Endothelial cell of umbilical vein (primary cell): ENCODE results near the gene KCNMB4. TPM values are rescaled to one million over a fixed set of nuclear protein-coding genes. Genes with fewer than 3 reads are reported as not detected.

Experiments
- BruUV-seq: library from RNA; stranded (reverse); fragments of 400-500 nt; replicated peaks from 2 replicates; lab custom pipeline; 2021; lab: Mats Ljungman, UMichigan
- CTCF ChIA-PET: fragments of 300-600, 350-600 bp; sonication (Branson Sonifier 250); formaldehyde crosslinking; loops from one replicate; lab custom pipeline; 2021; ENCODE audit warnings: antibody characterized with exemption, inconsistent platforms; lab: Charles Lee
- POLR2A ChIA-PET: fragments of 300-600, 350-600 bp; sonication (Branson Sonifier 250); formaldehyde crosslinking; loops from one replicate; lab custom pipeline; 2021; ENCODE audit warnings: antibody characterized with exemption, inconsistent platforms; lab: Charles Lee
- DNase-seq: peaks from one replicate; pipeline ENCODE4 v3.0.0-alpha.2; 2011; ENCODE audit warnings: low read depth, low spot score
- FAIRE-seq: peaks from 2 replicates; lab custom pipeline; 2011; peaks lifted over from hg19 to GRCh38; lab: Jason Lieb, UNC
- H2AFZ ChIP-seq: 2 replicates; pipeline ENCODE4 v1.6.0; 2012; ENCODE audit warnings: low read depth, low read length, control low read depth, inconsistent platforms
- H3K27ac ChIP-seq: 2 replicates; pipeline ENCODE4 v1.5.1; 2011; ENCODE audit warnings: low read depth, mild to moderate bottlenecking, control low read depth, low read length, moderate library complexity; ENCODE audit not compliant: insufficient read depth
- H3K27me3 ChIP-seq, 2 experiments: 2 replicates each; pipeline versions ENCODE4 v1.6.0 to v1.6.1; 2011; ENCODE audit warnings: low read length in 2 of 2, mixed read lengths in 1 of 2; ENCODE audit not compliant: control insufficient read depth in 2 of 2, insufficient read depth in 2 of 2
- H3K36me3 ChIP-seq, 2 experiments: 2 replicates in 1 of 2; 3 replicates in 1 of 2; pipeline ENCODE4 v1.5.1; 2011; ENCODE audit warnings: low read length in 2 of 2, mild to moderate bottlenecking in 1 of 2, moderate library complexity in 1 of 2; ENCODE audit not compliant: control insufficient read depth in 2 of 2, insufficient read depth in 2 of 2; ENCODE audit errors: extremely low read depth in 1 of 2
- H3K4me1 ChIP-seq: 3 replicates; pipeline ENCODE4 v1.5.1; 2011; ENCODE audit warnings: mild to moderate bottlenecking, low read length; ENCODE audit not compliant: control insufficient read depth, insufficient read depth; ENCODE audit errors: extremely low read depth
- H3K4me2 ChIP-seq: 2 replicates; pipeline ENCODE4 v1.6.1; 2011; ENCODE audit warnings: low read length, control low read depth, mixed read lengths; ENCODE audit not compliant: insufficient read depth
- H3K4me3 ChIP-seq, 3 experiments: fragments of 200-600 bp in 1 of 3; sonication (generic), shearing (Covaris generic) in 1 of 3; replicated peaks in 1 of 3; 2 replicates each; pipeline ENCODE4 v1.5.1; 2011 to 2016; ENCODE audit warnings: control low read depth in 3 of 3, low read length in 3 of 3, mild to moderate bottlenecking in 2 of 3, inconsistent platforms in 1 of 3, low read depth in 1 of 3, moderate library complexity in 1 of 3; ENCODE audit not compliant: insufficient read depth in 1 of 3
- H3K79me2 ChIP-seq: 2 replicates; pipeline ENCODE4 v1.6.0; 2012; ENCODE audit warnings: low read length, inconsistent platforms; ENCODE audit not compliant: control insufficient read depth, insufficient read depth
- H3K9ac ChIP-seq: replicated peaks from 2 replicates; pipeline ENCODE3; 2011; ENCODE audit warnings: low read length, control low read depth; ENCODE audit not compliant: insufficient read depth; ENCODE audit errors: extremely low read depth
- H3K9me1 ChIP-seq: replicated peaks from 3 replicates; pipeline ENCODE4 v1.6.0; 2011; ENCODE audit warnings: mild to moderate bottlenecking, low read length; ENCODE audit not compliant: control insufficient read depth, insufficient read depth; ENCODE audit errors: extremely low read depth
- H3K9me3 ChIP-seq: replicated peaks from 2 replicates; pipeline ENCODE4 v1.5.1; 2012; ENCODE audit warnings: low read length, inconsistent platforms; ENCODE audit not compliant: control insufficient read depth, insufficient read depth
- H4K20me1 ChIP-seq: replicated peaks from 2 replicates; pipeline ENCODE3; 2011; ENCODE audit warnings: mild to moderate bottlenecking, low read length; ENCODE audit not compliant: control insufficient read depth, insufficient read depth; ENCODE audit errors: extremely low read depth
- CTCF ChIP-seq, 2 donors: IDR thresholded peaks; 1 replicate in 1 of 2; 2 replicates in 1 of 2; pipeline ENCODE4 v1.5.1; 2011; ENCODE audit warnings: low read length in 2 of 2, mild to moderate bottlenecking in 2 of 2, moderate library complexity in 2 of 2, control low read depth in 1 of 2, inconsistent platforms in 1 of 2, low read depth in 1 of 2; ENCODE audit not compliant: insufficient read depth in 1 of 2; ENCODE audit errors: extremely low read depth in 1 of 2
- EZH2 ChIP-seq: IDR thresholded peaks from 2 replicates; pipeline ENCODE4 v1.6.1; 2012; ENCODE audit warnings: borderline replicate concordance, low read depth, mild to moderate bottlenecking, moderate library complexity, low read length, inconsistent platforms; ENCODE audit not compliant: severe bottlenecking
- FOS ChIP-seq: IDR thresholded peaks from 2 replicates; pipeline ENCODE4 v1.6.1; 2011; ENCODE audit warnings: mild to moderate bottlenecking, low read length, moderate library complexity, borderline replicate concordance; ENCODE audit not compliant: insufficient read depth
- GATA2 ChIP-seq: IDR thresholded peaks from 2 replicates; pipeline ENCODE4 v1.7.0; 2011; ENCODE audit warnings: low read depth, mild to moderate bottlenecking, moderate library complexity, mixed read lengths, low read length; ENCODE audit not compliant: insufficient read length, insufficient read depth
- JUN ChIP-seq: IDR thresholded peaks from 2 replicates; pipeline ENCODE4 v1.6.1; 2011; ENCODE audit warnings: borderline replicate concordance, low read depth; ENCODE audit not compliant: insufficient read length, insufficient read depth
- MAX ChIP-seq: IDR thresholded peaks from 2 replicates; pipeline ENCODE4 v1.6.1; 2011; ENCODE audit not compliant: insufficient read depth, insufficient read length
- MYC ChIP-seq: IDR thresholded peaks from one replicate; pipeline ENCODE4 v1.6.1; 2011; ENCODE audit warnings: mild to moderate bottlenecking, low read depth, low read length
- dilution Hi-C: fragments of 300-500 bp; cut with MboI; formaldehyde crosslinking; loops from one replicate; pipeline ENCODE4 v1.15.0; 2019; ENCODE audit warnings: low sequenced_read_pairs; ENCODE audit not compliant: extremely low pct_ligation_motif_present
- intact Hi-C: fragments of 100-400 bp; cut with micrococcal nuclease; formaldehyde crosslinking; loops from one replicate; pipeline ENCODE4 v1.10.0; 2022
- polyA plus RNA-seq, 4 experiments: library from polyadenylated mRNA; depleted of rRNA in 3 of 4; stranded (reverse) in 3 of 4; unstranded in 1 of 4; fragments of >200 nt; gene quantifications; 2 replicates each; pipeline versions ENCODE4 v1.2.1 to v1.2.3, GENCODE V29; 2011 to 2012; ENCODE audit warnings: missing spikeins in 1 of 4
- total RNA-seq: library from RNA; stranded (reverse); gene quantifications from 2 replicates; pipeline ENCODE4 v1.2.3, GENCODE V29; 2021

KCNMB4 gene
- total and polyA plus RNA-seq, 2 donors (not counting 3 experiments of a cell fraction or from before 2014, with no cell fraction given) = 0.97 to 2.0 TPM

GRCh38 chr12:70426620-70427019 lies 60.5 kb downstream of the KCNMB4 start:
- no peaks in the 10 kb centered on the region for H3K4me1 ChIP-seq
- DNase-seq (no peak), FAIRE-seq (no peak)
- no TSS peak for BruUV-seq
- H3K4me2 ChIP-seq = no peak overlapping the region
- no peaks in the 10 kb centered on the region for H4K20me1 ChIP-seq
- intact Hi-C loops (no loop called here), dilution Hi-C loops (no loop called here)
- no peaks in the 10 kb centered on the region for H3K27me3 ChIP-seq
- CTCF ChIA-PET = interaction anchor here (0.9 to 1.0 kb wide), 2 partner anchors 10 to 13 kb away, joined by 3 to 4 read pairs; no protein-coding TSS in a partner anchor
- no peak overlapping the region for H3K9ac ChIP-seq
- no peak overlapping the region for H3K4me3 ChIP-seq
- H3K79me2 ChIP-seq = no peaks in the 10 kb centered on the region
- no peaks in the 10 kb centered on the region for H3K9me1 ChIP-seq
- no peak overlapping the region for H2AFZ ChIP-seq
- POLR2A ChIA-PET = no interaction called here
- no peak for TF ChIP-seq GATA2
- TF ChIP-seq JUN = no peak
- TF ChIP-seq CTCF (IDR thresholded peaks at IDR 0.05; ENCODE audit: extremely low read depth in 1 of 2, insufficient read depth in 1 of 2, low read depth in 1 of 2, low read length in 2 of 2) = no peak
- TF ChIP-seq EZH2 = no peak
- TF ChIP-seq MYC = no peak
- no peak for TF ChIP-seq FOS
- no peaks in the 10 kb centered on the region for H3K9me3 ChIP-seq
- no peaks in the 10 kb centered on the region for H3K36me3 ChIP-seq
- H3K27ac ChIP-seq = no peak overlapping the region

- DNase-seq (no peak), FAIRE-seq (no peak)
- Histone ChIP-seq H3K9me1 (no peaks in the 10 kb centered on the region), H3K9ac (no peak overlapping the region), H3K4me1 (no peaks in the 10 kb centered on the region), H3K27ac (no peak overlapping the region), H3K4me3 (no peak overlapping the region), H2AFZ (no peak overlapping the region), H4K20me1 (no peaks in the 10 kb centered on the region), H3K27me3 (no peaks in the 10 kb centered on the region), H3K9me3 (no peaks in the 10 kb centered on the region), H3K36me3 (no peaks in the 10 kb centered on the region), H3K79me2 (no peaks in the 10 kb centered on the region), H3K4me2 (no peak overlapping the region)
- CTCF ChIA-PET = no interaction called here
- no TSS peak for BruUV-seq
- POLR2A ChIA-PET = interaction anchor here (0.6 kb wide), 1 partner anchor 497 kb away, joined by 5 read pairs; no protein-coding TSS in a partner anchor
- dilution Hi-C loops (no loop called here), intact Hi-C loops (no loop called here)
- no peak for TF ChIP-seq MAX
These were observed 61.5 kb downstream of the KCNMB4 start for GRCh38 chr12:70427611-70428010.
